HG02623 (cell line): ENCODE results near the gene HNF1A.
"Not testable (repeated sequence)": the region's sequence is repeated elsewhere in the genome, so short reads cannot be mapped to it uniquely, and the experiment has no call there.

Experiments used
- ATAC-seq: cut with Tn5 transposase; IDR thresholded peaks from one replicate; pipeline ENCODE4 v1.9.1; 2021; ENCODE audit warnings: moderate library complexity; ENCODE audit not compliant: unreplicated experiment

HNF1A gene, protein sequence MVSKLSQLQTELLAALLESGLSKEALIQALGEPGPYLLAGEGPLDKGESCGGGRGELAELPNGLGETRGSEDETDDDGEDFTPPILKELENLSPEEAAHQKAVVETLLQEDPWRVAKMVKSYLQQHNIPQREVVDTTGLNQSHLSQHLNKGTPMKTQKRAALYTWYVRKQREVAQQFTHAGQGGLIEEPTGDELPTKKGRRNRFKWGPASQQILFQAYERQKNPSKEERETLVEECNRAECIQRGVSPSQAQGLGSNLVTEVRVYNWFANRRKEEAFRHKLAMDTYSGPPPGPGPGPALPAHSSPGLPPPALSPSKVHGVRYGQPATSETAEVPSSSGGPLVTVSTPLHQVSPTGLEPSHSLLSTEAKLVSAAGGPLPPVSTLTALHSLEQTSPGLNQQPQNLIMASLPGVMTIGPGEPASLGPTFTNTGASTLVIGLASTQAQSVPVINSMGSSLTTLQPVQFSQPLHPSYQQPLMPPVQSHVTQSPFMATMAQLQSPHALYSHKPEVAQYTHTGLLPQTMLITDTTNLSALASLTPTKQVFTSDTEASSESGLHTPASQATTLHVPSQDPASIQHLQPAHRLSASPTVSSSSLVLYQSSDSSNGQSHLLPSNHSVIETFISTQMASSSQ

GRCh38 chr12:120978296-120979219 lies at the start of gene HNF1A:
TSS of gene HNF1A (plus strand) at chr12:120978543. CDS start at chr12:120978769, 226 bp downstream.
- no peak for ATAC-seq

- ATAC-seq: no peak
Observed at GRCh38 chr12:120928864-120929652, 49.3 kb upstream of the HNF1A start.

GRCh38 chr12:120930032-120930431 lies 48.3 kb upstream of the HNF1A start:
- ATAC-seq: no peak

DNA sequence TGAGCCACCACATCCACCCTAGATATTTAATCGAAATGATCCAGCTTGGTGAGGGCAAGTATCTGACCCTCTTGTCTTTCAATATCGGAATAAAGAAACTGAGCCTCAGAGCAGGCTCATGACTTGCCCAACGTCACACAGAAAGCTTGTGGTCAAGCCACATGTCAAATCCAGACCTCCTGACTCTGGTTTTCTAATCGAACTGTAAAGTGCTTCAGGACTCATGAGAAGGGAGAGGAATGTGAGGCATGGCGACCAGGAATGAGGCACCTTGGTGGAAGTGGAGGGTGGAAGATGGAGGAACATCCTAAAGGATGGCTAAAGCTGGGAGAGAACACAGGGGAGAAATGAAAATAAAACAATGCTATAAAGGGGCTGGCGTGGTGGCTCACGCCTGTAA lies 46.3 kb upstream of the HNF1A start:
- no peak for ATAC-seq

- ATAC-seq: no peak
Observed at GRCh38 chr12:120932956-120933526, 45.3 kb upstream of the HNF1A start.

DNA sequence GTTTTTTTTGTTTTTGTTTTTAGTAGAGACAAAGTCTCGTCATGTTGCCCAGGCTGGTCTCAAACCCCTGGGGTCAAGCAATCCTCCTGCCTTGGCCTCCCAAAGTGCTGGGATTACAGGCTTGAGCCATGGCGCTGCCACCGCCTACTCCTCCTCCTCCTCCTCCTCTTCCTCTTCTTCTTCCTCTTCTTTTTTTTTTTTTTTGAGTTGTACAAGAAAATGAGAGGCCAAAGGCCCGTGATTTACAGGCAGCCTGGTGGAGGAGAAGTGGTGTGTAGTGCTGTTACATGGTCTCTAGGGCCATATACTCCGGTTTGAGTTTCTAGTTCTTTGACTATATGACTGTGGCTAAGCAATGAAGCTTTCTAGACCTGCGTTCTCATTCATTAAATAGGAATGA lies 44.6 kb upstream of the HNF1A start:
- no peak for ATAC-seq

GRCh38 chr12:120936197-120936596 lies 42.1 kb upstream of the HNF1A start:
- ATAC-seq: no peak

- ATAC-seq: no peak
Observed at GRCh38 chr12:120938496-120938895, 39.8 kb upstream of the HNF1A start.

DNA sequence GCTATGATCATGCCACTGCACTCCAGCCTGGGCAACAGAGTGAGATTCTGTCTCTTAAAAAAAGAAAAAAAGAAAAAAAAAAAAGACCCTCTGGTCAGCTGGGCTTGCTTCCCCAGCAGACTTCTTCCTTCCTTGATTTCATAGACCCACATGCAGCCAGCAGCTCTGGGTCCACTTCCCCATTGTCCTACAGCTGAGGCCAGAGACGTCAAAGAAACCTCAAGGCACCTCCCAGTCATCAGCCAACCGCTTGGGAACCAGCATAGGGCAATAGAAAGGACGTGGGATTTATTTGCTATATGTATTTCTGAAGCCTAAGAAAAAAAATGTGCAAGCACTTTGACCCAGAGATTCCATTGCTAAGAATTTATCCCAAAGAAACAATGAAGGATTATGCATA lies 38.8 kb upstream of the HNF1A start:
- ATAC-seq: no peak

- ATAC-seq: no peak
Observed at GRCh38 chr12:120940006-120940405, 38.3 kb upstream of the HNF1A start.

GRCh38 chr12:120940799-120941198 lies 37.5 kb upstream of the HNF1A start:
- no peak for ATAC-seq

DNA sequence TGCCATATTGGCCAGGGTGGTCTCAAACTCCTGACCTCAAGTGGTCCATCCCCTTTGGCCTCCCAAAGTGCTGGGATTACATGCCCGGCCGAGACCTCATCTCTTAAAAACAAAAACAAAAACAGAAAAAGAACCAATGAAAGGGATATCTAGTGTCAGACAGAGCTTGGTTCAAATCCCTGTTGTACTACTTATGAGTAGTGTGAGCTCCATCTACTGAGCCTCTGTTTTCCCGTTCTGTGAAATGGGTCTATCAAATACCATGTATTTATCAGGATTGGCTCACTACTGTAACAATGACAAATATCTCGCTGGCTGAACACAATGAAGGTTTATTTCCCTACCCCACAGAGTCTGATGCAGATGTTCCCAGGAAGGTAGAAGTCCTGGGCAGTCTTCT lies 36.9 kb upstream of the HNF1A start:
- no peak for ATAC-seq

- no peak for ATAC-seq
Observed at GRCh38 chr12:120941846-120942405, 36.4 kb upstream of the HNF1A start.

DNA sequence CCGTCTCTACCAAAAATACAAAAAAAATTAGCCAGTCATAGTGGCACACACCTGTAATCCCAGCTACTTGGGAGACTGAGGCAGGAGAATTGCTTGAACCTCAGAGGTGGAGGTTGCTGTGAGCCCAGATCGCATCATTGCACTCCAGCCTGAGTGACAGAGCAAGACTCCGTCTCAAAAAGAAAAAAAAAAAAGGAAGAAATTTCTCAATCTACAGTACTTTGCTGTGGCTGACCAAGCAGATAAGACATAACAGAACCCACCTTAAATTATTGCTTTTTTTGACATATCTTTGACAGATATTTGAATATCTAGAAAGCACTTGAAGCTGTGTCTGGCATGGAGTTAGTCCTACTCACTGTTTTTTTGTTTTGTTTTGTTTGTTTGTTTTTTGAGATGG lies 34.9 kb upstream of the HNF1A start:
- no peak for ATAC-seq

GRCh38 chr12:120944645-120945217 lies 33.6 kb upstream of the HNF1A start:
- ATAC-seq: no peak

DNA sequence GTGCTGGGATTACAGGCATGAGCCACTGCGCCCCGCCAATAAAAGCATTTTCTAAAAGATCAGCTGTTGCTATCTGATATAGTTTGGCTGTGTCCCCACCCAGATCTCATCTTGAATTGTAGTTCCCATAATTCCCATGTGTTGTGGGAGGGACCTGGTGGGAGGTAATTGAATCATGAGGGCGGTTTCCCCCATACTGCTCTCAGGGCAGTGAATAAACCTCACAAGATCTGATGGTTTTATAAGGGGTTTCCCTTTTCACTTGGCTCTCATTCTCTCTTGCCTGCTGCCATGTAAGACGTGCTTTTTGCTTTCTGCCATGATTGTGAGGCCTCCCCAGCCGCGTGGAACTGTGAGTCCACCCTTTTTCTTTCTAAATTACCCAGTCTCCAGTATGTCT lies 32.8 kb upstream of the HNF1A start:
- ATAC-seq: not testable (repeated sequence)

- not testable (repeated sequence) for ATAC-seq
Observed at GRCh38 chr12:120950260-120950799, 28.0 kb upstream of the HNF1A start.

DNA sequence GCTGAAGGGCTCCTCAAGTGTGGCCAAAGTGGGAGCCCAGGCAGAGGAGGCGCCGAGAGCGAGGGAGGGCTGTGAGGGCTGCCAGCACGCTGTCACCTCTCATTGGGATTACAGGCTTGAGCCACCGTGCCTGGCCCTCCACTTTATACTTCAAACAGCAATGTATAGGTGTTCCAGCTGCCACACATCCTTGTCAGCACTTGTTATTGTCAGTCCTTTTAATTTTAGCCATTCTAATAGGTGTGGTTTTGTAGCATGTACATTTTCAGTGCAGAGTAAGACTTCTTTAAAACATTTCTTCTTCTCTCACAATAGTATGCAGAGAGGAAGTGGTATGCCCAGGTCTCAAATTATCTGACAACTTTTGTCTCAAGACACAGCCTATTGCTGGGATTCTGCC lies 27.5 kb upstream of the HNF1A start:
- no peak for ATAC-seq

DNA sequence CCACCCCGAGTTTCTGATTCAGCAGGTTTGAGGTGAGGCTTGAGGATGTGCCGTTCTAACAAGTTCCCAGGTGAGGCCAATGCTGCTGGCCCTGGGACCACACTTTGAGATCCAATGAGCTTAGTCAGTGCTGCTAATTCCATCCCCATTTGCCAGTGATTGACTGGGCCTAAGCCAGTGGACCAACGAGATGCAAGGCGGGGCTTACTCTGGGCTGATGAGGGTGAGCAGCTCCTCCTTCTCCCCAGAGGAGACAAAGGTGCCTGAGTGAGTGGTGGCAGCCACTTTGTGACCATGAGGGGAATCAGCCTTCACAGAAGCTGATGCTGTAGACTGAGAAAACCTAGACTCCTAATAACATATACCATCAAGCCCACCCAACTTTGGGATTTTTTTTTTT lies 23.1 kb upstream of the HNF1A start:
- ATAC-seq: no peak
